ENCODE data around the gene ZNF479.
"Not testable (repeated sequence)": the region's sequence is repeated elsewhere in the genome, so short reads cannot be mapped to it uniquely, and the experiment has no call there.

Gene ZNF479

DNA sequence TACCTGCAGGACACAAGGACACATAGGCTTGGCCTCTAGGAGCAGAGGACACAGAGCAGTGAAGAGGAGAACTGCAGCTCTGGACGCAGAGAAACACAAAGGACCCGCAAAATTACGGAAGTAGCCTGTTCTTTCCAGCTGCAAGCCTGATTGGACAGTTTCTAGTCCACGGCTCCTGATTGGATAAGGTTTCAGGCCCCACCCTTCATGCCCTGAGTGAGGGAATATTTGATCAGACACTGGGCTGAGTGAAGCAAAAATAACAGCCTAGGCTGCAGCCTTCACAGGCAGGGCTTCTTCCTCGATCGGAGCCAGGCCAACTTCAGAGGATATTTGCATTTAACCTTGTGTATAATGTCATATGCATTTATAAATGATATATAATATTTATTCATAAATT is at the start of gene ZNF479:
Gene ZNF479 (minus strand): TSS at position 101 of the 400 bp plus-strand sequence. CDS start 112 bp downstream, outside the sequence.
- DNase-seq: not testable (repeated sequence)

DNA sequence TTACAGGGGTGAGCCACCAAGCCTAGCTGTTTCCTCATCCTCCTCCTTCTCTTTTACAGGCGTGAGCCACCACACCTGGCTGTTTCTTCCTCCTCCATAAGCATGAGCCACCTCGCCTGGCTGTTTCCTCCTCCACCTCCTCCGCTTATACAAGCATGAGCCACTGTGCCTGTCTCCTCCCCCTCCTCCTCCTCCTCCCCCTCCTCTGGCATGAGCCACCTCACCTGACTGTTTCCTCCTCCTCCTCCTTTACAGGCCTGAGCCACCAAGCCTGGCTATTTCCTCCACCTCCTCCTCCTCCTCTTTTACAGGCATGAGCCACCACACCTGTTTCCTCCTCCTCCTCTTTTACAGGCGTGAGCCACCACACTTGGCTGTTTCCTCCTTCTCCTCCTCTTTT is 49.8 kb upstream of the ZNF479 start:
- no peak for DNase-seq

DNA sequence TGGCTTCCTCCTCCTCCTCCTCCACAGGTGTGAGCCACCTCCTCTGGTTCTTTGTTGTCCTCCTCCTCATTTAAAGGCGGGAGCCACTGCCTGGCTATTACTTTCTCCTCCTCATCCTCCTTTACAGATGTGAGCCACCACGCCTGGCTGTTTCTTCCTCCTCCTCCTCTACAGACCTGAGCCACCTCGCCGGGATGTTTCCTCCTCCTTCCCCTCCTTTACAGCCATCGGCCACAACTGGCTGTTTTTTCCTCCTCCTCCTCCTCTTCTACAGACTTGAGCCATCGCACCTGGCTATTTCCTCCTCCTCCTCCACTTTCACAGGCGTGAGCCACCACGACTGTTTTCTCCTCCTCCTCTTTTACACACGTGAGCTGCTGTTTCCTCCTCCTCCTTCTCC is 49.0 kb upstream of the ZNF479 start:
- DNase-seq: no peak

DNA sequence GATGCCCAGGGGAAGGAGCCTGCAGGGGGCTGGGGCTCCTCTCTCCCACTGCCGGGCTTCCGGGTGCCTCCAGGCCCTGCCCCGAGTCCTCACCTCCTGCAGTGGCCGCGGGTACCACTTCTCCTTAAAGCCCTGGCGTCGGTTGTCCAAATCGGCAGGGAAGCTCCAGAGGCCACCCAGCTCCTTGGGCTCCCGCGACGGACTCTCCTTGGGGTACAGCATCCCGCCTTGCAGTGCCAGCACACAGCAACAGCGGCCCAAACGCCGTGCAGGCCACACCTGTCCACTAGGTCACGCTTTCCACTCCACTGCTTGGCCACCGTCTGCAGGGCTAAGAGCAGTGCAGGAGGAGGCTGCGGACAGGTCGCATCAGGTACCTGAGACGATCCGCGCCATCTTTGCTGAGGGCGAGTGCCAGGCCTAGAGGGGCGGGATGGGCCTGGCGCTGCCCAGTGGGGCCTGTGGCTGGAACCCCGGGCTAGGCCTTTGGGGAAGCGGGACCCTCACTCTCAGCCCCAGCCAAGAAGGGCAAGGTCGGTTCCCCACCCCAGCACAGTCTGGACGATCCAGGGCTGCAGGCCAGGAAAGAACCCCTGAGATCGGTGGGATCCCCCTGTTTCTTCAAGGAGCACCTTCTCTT is 47.7 kb upstream of the ZNF479 start:
- no peak for DNase-seq

DNA sequence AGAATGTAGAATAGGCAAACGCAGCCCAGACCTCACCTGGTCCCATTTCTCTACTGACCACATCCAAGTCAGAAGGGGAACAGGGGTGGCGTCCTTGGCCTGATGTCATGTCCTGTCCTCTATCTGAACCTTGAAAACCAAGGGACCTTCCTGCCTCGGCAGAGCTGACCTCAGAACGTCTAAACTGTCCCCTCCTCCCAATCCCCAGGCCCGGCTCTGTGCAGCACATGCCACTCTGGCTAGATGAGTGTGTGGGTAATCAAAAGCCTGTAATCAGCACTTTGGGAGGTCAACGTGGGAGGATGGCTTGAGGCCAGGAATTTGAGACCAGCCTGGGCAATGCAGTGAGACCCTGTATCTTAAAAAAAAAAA is 46.5 kb upstream of the ZNF479 start:
- no peak for DNase-seq

DNA sequence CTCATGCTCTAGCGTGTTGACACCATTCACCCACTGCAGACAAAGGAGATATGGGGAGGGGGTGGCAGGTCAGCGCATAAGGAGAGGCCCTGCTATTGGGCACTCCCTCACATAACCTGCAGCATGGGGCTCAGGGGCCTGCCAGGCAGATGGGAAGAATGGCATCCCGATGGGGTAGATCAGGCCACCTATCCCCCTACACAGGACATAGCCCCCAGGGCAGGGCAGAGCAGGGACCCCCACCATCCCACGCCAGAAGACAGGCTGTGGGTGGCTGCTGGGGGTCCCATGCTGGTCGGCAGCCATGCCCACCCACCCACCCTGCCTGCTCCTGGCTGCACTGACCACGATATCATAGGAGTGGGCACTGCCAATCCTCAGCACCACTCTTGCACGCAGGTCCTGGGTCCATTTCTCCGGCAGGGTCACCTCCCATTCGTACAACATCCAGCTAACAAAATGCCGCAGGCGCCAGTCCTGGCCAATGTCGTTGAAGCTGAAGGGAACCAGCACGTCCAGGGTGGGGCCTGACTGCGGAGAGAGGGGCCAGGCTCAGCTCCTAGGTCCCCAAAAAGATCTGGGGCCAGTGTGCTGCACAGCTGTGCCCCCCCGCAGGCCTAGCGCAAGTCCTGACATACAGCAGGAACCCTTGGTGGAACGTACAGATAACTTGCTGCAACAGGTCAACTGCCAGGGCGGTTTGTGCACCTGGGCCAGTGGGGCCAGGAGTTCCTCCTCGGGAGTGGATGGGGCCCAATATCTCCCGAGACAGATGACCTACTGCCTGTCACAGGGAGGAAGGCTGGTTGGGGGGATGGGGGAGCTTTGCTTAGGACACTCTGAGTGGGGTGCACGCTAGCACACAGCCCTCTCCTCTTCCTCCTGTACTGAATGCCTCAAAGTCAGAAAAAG is 45.9 kb upstream of the ZNF479 start:
- no peak for DNase-seq

DNA sequence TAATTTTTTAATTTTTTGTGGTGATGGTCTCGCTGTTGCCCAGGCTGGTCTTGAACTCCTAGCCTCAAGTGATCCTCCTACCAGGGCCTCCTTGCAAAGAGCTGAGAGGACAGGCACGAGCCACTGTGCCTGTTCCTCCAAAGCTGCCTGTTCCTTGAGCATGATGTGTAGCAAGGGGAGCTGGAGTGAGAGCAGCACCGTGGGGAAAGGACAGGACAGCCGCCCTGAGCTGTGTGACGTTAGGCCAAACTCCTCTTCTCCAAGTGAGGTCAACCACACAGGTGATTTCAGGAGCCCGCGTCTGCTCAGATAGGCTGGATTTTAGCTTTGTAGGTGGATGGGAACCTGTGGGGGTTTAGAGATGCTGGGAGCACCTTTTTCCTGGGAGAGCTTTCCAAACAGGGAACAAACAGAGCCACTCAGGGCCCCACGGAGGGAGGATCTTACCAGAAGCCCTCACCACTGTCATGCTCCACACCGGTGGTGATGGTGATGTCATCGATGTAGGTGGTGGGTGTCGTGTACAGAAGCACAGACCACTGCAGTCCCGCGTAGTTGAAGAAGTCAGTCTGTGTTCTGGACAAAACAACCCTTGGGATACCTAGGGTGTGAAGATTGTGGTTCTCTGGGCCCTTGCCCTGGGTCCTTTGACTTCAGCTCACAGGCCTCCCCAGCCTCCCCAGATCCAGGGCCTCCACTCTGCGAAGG is 44.8 kb upstream of the ZNF479 start:
- no peak for DNase-seq

DNA sequence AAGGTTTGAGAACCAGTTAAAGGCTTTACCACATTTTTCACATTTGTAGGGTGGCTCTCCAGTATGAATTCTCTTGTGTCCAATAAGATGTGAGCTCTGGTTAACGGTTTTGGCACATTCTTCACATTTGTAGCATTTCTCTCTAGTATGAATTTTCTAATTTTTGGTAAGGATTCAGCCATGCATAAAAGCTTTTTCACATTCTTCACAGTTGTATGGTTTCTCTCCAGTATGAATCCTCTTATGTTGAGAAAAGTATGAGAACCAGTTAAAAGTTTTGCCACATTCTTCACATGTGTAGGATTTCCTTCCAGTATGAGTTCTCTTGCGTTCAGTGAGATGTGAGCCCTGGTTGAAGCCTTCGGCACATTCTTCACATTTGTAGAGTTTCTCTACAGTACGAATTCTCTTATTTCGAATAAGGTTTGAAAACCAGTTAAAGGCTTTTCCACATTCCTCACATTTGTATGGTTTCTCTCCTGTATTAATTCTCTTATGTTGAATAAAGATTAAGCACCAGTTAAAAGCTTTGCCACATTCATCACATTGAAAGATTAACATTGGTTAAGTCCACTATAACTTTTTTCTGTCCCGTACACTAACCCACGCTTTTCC is 33.2 kb upstream of the ZNF479 start:
- no peak for DNase-seq

DNA sequence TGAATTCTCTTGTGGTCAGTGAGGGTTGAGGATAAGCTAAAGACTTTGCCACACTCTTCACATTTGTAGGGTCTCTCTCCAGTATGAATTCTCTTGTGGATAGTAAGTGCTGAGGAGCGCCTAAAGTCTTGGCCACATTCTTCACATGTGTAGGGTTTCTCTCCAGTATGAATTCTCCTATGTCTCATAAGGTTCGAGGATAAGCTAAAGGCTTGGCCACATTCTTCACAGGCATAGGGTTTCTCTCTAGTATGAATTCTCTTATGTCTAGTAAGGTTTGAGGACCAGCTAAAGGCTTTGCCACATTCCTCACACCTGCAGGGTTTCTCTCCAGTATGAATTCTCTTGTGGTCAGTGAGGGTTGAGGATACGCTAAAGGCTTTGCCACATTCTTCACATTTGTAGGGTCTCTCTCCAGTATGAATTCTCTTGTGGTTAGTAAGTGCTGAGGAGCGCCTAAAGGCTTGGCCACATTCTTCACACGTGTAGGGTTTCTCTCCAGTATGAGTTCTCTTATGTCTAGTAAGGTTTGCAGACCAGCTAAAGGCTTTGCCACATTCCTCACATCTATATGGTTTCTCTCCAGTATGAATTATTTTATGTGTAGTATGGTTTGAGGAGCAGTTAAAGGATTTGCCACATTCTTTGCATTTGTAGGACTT is 12.0 kb downstream of the ZNF479 start:
- not testable (repeated sequence) for DNase-seq

Data from stimulated activated naive CD4-positive, alpha-beta T cell treated with Interleukin-2 at 50 U/mL for 16 hours (primary cell).